Measurements from ENCODE around the gene KCND2. TPM values are rescaled to one million over a fixed set of nuclear protein-coding genes. Genes with fewer than 3 reads are reported as not detected.

Gene KCND2
- total and polyA plus RNA-seq, 2 of the 8 experiments (the other 6 are each of a cell fraction or from before 2014, with no cell fraction given): 4.6 to 7.7 TPM

GRCh38 chr7:120259386-120259785 lies 13.6 kb upstream of the KCND2 start:
- H4K91ac ChIP-seq (replicated peaks; ENCODE audit: insufficient read length, low read length): no peak overlapping the region
- H2BK12ac ChIP-seq (ENCODE audit: low read depth, low read length): no peak overlapping the region
- H3K36me3 ChIP-seq (ENCODE audit: control insufficient read depth in 2 of 4, insufficient read depth in 4 of 4, low read length in 3 of 4): peaks cover 0 to 9% (median 3%) of the 10 kb centered on the region in 4 experiments; a peak in 3 of 8 replicates
- H2BK20ac ChIP-seq (ENCODE audit: low read length): no peak overlapping the region
- CTCF ChIA-PET (ENCODE audit: partially characterized antibody): interaction anchor here (1.7 kb wide), 1 partner anchor 14 kb away, joined by 7 read pairs; the partner anchor contains the start of gene KCND2
- 90% methylated on average over 2 of the region's 2 CpGs; no CpG with 5 or more reads in 1 of the 2 experiments for WGBS, 2 experiments (ENCODE audit: extremely low coverage in 1 of 2, insufficient coverage in 1 of 2, insufficient read length in 1 of 2, insufficient replicate concordance in 2 of 2, low coverage in 1 of 2, low lambda C conversion rate in 2 of 2, missing lambda C conversion rate in 1 of 2)
- no peak overlapping the region for H2AFZ ChIP-seq (ENCODE audit: low read length)
- H3K4me3 ChIP-seq (ENCODE audit: extremely low read depth in 1 of 4, insufficient read depth in 2 of 4, low read depth in 3 of 4, low read length in 4 of 4): no peak overlapping the region
- H3K79me1 ChIP-seq (ENCODE audit: low read depth, low read length): no peaks in the 10 kb centered on the region
- FAIRE-seq: no peak
- H3K9me3 ChIP-seq (ENCODE audit: insufficient read depth in 2 of 2, low read depth in 1 of 2, low read length in 1 of 2): peaks cover 29 to 30% of the 10 kb centered on the region in 2 experiments
- no peak overlapping the region for H2BK5ac ChIP-seq (ENCODE audit: low read depth, low read length)
- H2BK120ac ChIP-seq (replicated peaks; ENCODE audit: low read depth, low read length): no peak overlapping the region
- H4K20me1 ChIP-seq (replicated peaks in 1 of 2; ENCODE audit: control insufficient read depth in 1 of 2, insufficient read depth in 2 of 2, low read length in 2 of 2): no peaks in the 10 kb centered on the region
- no peak overlapping the region for H3K14ac ChIP-seq (ENCODE audit: insufficient read length)
- no peak for TF ChIP-seq TAF7 (optimal IDR thresholded peaks at IDR 0.05; ENCODE audit: borderline replicate concordance, low read depth, low read length)
- TF ChIP-seq POLR2A (IDR thresholded peaks at IDR 0.05; ENCODE audit: control extremely low read depth in 1 of 2, low read depth in 2 of 2, low read length in 2 of 2): no peak
- no peak for TF ChIP-seq PHF8 (conservative IDR thresholded peaks at IDR 0.05; ENCODE audit: low read depth, low read length)
- no peak for TF ChIP-seq E2F6 (IDR thresholded peaks at IDR 0.05)
- TF ChIP-seq JUND (IDR thresholded peaks at IDR 0.05; ENCODE audit: low read length): no peak
- TF ChIP-seq CBX8 (IDR thresholded peaks at IDR 0.05; ENCODE audit: borderline replicate concordance, low read depth, low read length): no peak
- no peak for TF ChIP-seq ASH2L (IDR thresholded peaks at IDR 0.05; ENCODE audit: low read length)
- TF ChIP-seq POLR2AphosphoS5 (IDR thresholded peaks at IDR 0.05; ENCODE audit: low read depth, low read length): no peak
- no peak for TF ChIP-seq EZH2 (IDR thresholded peaks at IDR 0.05; ENCODE audit: low read depth, low read length, severe bottlenecking)
- TF ChIP-seq MAFK (IDR thresholded peaks at IDR 0.05; ENCODE audit: low read depth, low read length): no peak
- no peak for TF ChIP-seq CTBP2 (IDR thresholded peaks at IDR 0.05; ENCODE audit: borderline replicate concordance, insufficient read depth, insufficient read length, low read length)
- no peak for TF ChIP-seq CEBPB (IDR thresholded peaks at IDR 0.05; ENCODE audit: low read depth, low read length)
- no peak for TF ChIP-seq JUN (IDR thresholded peaks at IDR 0.05; ENCODE audit: low read depth, low read length)
- no peak for TF ChIP-seq SUZ12 (IDR thresholded peaks at IDR 0.05; ENCODE audit: low read length)
- POLR2A ChIA-PET (ENCODE audit: partially characterized antibody): no interaction called here
- no peak overlapping the region for H3K9ac ChIP-seq (replicated peaks in 1 of 4; ENCODE audit: extremely low read depth in 1 of 4, low read depth in 3 of 4, low read length in 3 of 4)
- H4K5ac ChIP-seq (ENCODE audit: insufficient read length, low read depth, low read length): no peak overlapping the region
- H3K79me2 ChIP-seq (ENCODE audit: control insufficient read depth in 1 of 2, insufficient read depth in 2 of 2, low read length in 2 of 2): no peaks in the 10 kb centered on the region
- H3K4ac ChIP-seq (replicated peaks; ENCODE audit: insufficient read length, low read depth, low read length): no peak overlapping the region
- H3K27ac ChIP-seq (ENCODE audit: low read depth, low read length): no peak overlapping the region
- H3K4me2 ChIP-seq (ENCODE audit: insufficient read depth in 1 of 2, low read depth in 2 of 2, low read length in 2 of 2): no peak overlapping the region
- H4K8ac ChIP-seq (ENCODE audit: extremely low read depth, insufficient read depth, low read length): no peak overlapping the region
- H3K18ac ChIP-seq (ENCODE audit: extremely low read depth, low read length): no peak overlapping the region
- H3K27me3 ChIP-seq (replicated peaks in 1 of 4; ENCODE audit: control insufficient read depth in 3 of 4, extremely low read depth in 1 of 4, insufficient read depth in 3 of 4, low read length in 3 of 4): no peaks in the 10 kb centered on the region
- no peak for DNase-seq (ENCODE audit: low read depth in 1 of 2, low spot score in 2 of 2)
- no peaks in the 10 kb centered on the region for H3K23me2 ChIP-seq (ENCODE audit: low read depth, low read length)
- H3K56ac ChIP-seq (replicated peaks; ENCODE audit: insufficient read length, low read depth, low read length): no peak overlapping the region
- no peak overlapping the region for H3K23ac ChIP-seq (ENCODE audit: insufficient read length)
- H3K4me1 ChIP-seq (replicated peaks in 1 of 4; ENCODE audit: control insufficient read depth in 3 of 4, insufficient read depth in 4 of 4, low read length in 3 of 4): no peaks in the 10 kb centered on the region
- no peak overlapping the region for H2AK5ac ChIP-seq (ENCODE audit: low read depth, low read length)
- no peak overlapping the region for H2BK15ac ChIP-seq (ENCODE audit: low read length)
